Liver (tissue), 3 donors: ENCODE results near the gene TMEM108.

Experiments used
- CTCF ChIP-seq: fragments of 150-350 bp; IDR thresholded peaks from 2 replicates; pipeline ENCODE4 v1.5.1; 2017; ENCODE audit warnings: improper control_type of control experiment, low read depth, low read length; ENCODE audit not compliant: missing input control
- SP1 ChIP-seq: IDR thresholded peaks from 2 replicates; pipeline ENCODE4 v1.6.1; 2018; ENCODE audit warnings: antibody characterized with exemption, mild to moderate bottlenecking
- ZBTB33 ChIP-seq: IDR thresholded peaks from 2 replicates; pipeline ENCODE4 v1.6.1; 2016; ENCODE audit warnings: antibody characterized with exemption
- donor health status: healthy.
- donor health status: healthy.

- no peak for TF ChIP-seq SP1
- TF ChIP-seq CTCF = no peak
- TF ChIP-seq ZBTB33 = no peak
Measured at GRCh38 chr3:133083395-133083794, 45.2 kb downstream of the TMEM108 start.
